Stimulated activated CD4-positive, alpha-beta T cell treated with anti-CD3 and anti-CD28 coated beads, Interleukin-12 subunit alpha, Interleukin-12 subunit beta, amount 100 ng/mL, for 4 hours (primary cell): Measurements from ENCODE around the gene BANP.
"Not testable (repeated sequence)": the region's sequence is repeated elsewhere in the genome, so short reads cannot be mapped to it uniquely, and the experiment has no call there.

Experiments used
- DNase-seq: peaks from one replicate; pipeline ENCODE4 v3.0.0-alpha.2; 2020

The BANP gene, protein sequence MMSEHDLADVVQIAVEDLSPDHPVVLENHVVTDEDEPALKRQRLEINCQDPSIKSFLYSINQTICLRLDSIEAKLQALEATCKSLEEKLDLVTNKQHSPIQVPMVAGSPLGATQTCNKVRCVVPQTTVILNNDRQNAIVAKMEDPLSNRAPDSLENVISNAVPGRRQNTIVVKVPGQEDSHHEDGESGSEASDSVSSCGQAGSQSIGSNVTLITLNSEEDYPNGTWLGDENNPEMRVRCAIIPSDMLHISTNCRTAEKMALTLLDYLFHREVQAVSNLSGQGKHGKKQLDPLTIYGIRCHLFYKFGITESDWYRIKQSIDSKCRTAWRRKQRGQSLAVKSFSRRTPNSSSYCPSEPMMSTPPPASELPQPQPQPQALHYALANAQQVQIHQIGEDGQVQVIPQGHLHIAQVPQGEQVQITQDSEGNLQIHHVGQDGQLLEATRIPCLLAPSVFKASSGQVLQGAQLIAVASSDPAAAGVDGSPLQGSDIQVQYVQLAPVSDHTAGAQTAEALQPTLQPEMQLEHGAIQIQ

DNA sequence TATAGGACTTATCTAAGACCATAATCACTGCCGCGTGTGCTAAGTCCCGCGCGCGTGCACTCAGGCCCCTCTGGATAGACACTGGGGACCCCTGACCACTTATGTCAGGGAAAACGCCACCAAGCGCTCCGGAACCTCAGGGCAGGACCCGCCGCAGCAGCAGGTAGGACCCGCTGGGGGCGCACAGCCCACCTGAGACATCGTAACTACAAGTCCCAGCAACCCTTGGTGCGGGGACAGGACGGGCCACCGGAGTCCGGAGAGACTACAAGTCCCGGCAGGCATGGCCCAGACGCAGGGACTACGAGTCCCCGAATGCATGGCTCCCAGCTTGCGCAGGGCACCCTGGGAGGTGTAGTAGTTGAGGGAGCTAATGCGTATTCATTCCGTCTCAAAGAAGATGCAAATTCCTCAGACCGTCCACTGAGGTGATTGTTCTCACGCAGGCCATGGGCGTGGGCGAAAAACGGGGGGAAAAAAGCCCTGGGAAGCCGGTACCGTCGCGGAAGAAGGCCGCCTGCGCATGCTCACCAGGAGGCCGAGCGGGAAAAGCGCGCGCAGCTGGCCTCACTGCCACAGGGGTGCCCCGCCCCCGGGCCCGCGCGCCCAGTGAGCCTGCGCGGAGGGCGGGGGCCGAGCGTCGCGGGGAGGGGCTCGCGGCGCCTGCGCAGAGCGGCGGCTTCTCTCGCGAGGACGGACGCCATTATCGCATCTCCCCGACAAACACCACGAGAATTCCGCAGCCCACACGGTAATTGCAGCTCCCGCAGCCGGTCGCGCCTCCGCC, at the start of gene BANP:
TSS of gene BANP (plus strand) at position 670 of the 787 bp plus-strand sequence. CDS start 23,682 bp downstream, outside the sequence.
- peak; percentile 92 for DNase-seq

DNA sequence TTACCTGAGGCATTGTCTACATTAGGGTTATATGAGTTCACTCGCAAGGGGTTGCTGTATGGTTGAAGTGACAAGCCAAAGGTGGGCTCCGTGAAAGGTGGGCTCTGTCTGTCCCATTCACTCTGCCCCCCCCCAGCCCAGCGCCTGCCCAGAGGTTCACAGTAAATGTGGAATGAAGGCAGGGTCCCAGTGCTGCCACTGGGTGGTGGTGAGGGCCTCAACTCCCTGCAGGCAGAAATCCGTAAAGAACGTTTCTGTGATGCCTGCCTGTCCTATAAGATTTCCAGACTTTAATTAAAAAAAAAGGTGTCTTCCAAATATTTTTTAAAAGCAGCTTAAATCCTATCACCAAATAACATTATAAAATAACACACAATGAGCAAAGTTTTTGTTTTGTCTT, 46.3 kb upstream of the BANP start:
- not testable (repeated sequence) for DNase-seq

DNA sequence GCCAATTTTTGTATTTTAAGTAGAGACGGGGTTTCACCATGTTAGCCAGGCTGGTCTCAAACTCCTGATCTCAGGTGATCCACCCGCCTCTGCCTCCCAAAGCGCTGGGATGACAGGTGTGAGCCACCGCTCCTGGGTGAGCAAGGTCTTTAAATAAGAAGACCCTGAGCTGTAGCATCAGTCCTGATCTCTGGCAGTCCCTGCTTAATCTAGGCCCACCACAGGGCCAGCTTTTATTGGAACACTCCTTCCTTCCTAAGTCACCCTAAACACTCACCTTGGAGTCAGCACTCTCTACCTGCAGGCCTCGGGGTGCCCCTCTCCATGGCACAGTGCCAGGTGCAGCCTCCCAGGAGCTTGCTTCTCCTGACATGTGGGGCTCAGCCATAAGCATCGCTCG, 45.7 kb upstream of the BANP start:
- not testable (repeated sequence) for DNase-seq

DNA sequence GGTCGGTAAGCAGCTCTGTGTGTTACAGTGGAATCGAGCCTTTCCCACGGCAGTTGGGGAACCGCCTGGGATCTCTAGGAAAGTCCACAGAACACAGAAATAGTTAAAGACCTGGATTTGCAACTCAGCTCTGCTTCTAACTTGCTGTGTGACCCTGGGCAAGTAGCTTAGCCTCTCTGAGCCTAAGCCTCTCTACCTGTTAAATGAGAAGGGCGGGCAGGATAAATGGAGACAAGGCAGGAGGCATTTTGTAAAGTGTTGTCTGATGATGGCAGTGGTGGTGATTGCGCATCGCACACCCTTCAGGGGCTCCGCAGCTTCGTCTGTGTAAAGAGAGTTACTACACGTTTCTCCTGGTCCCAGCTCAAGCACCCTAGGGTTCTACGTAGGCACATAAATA, 43.1 kb upstream of the BANP start:
- not testable (repeated sequence) for DNase-seq

DNA sequence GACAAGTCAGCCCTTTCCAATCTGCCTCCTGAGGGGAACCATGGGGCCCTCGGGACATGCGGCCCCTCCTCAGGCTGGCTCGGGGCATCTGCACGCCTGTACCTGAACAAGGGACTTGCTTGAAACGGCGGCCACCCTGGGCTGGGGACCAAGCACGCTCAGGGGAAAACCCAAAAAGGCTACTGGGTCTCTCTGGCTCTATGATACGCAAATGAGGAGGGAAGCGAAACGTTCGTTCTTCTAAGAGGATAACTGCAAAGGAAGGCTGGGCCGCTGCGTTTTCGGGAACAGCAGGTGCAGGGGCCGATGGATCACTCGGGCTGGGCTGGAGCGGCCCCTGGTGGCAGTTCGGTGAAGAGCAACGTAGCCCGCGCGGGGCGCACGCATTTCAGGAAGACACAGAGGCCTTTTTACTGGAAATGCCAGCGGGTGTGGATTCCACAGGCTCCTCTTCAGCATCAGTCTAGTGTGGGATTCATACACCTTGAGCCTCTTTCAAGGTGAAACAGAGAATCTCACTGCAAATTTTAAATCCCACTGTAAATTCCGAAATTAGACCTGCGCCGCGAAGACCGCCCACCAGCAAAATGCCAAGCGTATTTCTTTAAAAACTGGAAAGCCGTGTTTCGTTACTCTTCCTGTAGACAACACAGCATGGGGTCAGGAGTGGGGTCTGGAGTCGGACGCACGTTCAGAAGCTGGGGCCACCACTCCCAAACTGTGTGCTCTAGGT, 41.9 kb upstream of the BANP start:
- DNase-seq: peak; percentile 88

DNA sequence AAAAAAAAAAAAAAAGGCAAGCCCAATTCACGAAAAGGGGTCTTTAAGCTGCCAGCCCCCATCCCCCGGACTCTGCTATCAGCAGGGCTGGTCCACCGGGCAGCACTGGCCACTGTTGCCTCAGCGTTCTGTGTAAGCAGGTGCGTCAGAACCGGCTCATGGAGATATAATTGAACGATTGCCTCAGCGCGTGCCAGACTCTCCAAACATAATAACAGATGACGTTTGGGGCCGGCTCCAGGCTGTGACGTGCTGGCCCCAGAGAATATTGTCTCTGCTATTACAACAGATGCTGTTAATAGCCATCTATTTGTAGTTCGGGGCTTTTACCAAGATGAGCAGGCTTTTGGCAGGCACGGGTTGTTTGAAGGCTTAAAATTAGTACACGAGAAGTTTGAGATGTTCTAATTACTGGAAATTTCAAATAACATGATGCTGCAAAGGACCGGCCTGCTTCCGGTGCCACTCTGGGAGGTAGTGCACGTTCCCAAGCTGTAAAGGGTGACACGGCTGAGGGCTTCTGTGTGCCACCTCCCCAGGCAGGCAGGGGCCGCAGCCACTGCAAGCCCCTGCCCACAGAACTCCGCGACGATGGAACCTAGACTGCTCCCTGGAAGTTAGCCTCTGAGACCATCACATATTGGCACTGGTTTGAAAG, 40.0 kb upstream of the BANP start:
- DNase-seq: not testable (repeated sequence)

DNA sequence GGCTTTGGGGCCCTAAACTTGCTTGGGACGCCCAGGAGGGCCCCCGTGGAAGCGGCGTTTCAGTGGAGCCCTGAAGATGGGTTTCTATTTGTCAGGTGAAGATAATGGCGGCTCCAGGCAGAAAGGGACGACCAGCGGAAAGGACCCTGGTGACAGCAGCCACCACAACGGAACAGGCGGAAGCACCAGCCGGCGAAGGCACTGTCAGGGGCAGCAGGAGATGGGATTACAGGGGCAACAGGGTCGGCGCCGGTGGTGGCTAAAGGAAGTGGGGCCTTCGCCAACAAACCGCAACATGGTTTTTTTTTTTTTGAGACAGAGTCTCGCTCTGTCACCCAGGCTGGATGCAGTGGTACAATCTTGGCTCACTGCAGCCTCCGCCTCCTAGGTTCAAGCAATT, 38.5 kb upstream of the BANP start:
- not testable (repeated sequence) for DNase-seq

DNA sequence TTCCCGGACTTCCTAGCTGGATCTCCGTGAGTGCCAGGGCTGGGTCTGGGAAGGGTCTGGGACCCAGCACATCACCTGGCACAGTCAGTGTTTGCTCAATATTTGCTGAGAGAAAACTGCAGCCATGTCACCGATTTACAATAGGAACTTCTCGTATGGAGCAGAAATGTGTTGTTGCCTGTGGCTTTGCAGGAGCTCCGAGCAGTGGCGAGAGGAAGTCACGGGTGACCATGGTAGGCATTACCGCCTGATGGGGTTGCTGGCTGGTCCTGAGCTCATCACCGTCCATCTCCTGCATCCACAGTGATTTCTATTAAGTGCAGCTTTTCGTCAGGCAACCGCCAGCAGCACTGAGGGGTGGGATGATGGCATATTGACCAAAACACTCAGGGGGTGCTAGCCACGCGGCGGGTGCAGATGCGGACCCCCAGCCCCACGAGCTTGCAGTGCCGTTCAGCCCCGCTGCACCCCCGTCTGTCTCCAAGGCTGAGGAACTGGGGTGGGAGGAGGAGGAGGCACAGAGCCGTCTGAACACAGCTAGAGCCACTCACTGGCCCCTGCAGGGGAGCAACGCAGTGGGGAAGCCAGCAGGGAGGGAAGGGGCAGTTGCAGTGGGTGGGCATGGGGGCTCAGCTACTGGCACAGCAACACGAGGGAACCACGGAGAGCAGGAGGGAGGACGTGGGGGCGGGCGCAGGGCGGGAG, 37.1 kb upstream of the BANP start:
- not testable (repeated sequence) for DNase-seq

DNA sequence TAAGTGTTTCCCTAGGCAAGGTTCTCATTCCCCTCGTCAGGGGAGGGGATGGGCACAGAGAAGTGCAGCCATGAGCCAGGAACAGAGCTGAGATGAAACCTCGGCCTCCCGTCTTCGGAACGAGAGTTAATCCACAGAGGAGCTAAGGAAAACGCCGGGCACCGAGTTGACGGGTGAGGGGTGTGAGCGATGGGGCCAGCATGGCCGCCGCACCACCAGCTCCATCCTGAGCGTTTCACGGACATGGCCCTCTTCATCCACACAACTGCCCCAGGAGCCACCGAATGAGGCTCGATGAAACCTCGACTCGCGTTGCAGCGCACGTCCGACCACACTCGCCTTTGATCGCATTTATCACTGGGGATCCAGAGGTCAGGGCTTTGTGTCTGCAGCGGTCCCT, 36.4 kb upstream of the BANP start:
- no peak for DNase-seq

DNA sequence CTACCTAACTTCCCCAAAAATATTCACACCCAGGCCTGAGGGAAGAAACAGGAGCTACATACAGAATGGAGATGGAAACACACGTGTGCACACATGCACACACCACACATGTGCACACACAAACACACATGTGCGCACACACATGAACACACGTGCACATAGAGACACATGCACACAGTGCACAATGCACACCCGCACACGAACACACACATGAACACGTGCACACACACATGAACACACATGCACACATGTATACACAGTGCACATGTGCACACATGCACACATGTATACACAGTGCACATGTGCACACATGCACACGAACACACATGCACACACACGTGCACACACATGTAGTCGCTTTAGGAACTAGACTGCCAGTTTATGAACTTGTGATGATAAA, 33.7 kb upstream of the BANP start:
- no peak for DNase-seq

DNA sequence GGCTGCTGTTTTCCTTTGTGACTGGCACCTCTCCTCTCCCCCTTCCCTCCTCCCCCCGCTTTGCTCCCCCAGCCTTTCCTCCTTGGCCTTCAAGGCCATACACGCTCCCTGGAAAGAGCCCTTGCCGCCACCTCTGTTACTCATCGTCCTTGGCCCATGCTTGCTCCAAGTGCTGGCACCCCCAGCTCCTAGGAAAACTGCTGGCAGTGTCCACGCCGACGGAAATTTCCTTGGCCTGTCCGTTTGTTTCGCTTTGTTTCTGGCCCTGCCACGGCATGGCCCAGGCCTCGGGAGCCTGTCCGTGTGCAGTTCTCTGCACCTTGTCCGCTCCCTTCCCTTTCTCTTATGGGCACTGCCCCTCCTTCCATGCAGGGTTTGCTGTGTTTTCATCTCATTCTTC, 32.9 kb upstream of the BANP start:
- DNase-seq: no peak

DNA sequence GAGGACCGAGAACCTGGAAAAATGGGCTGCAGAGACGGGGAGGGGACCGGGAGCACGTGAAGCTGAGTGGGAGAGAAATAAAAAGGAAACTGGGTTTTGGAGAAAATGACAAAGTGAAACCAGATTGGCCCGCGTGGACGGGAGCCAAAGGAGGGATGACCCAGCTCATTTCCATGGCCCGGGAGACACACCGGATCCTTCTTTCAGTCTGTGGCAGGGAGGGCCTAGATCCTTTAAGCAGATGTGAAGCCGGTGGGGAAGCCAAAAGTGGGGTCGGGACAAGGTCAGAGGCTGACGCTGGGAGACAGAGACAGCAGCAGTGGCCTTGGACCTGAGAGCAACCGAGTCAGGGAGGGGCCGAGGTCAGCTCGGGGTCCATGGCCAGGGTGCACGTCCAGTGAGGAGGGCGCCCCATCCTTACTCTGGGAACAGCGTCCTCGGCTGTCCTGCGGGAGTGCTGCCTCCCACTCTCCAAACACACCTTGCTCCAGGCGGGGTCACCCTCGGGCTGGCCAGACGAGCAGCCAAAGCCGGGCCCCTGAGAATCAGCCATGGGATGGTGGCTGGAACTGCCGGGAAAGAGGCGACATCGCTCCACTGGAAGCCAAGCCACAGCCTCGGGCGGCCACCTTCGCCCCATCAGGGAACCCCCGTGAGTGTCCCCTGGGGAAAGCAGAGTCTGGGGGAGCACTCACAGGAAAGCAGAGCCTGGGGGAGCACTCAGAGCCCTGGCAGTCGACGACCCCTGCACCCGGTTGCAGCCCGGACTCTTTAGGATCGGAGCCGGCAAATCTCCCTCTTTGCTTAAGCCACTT, 32.2 kb upstream of the BANP start:
- no peak for DNase-seq

DNA sequence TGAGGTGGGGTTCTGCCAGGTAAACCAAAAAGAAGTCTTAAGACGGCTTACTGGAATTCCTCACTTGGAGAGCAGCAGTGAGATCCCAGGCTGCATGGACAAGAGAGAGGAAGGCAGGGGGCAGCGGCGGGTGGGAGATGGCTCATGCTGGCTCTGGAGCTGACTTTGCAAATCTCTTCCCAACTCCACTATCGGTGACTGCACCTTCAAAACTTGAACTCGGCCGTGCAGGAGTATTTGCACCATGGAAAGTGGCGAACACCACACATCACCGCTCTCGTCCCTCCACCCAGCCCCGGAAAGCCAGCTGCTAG, 31.6 kb upstream of the BANP start:
- DNase-seq: no peak

DNA sequence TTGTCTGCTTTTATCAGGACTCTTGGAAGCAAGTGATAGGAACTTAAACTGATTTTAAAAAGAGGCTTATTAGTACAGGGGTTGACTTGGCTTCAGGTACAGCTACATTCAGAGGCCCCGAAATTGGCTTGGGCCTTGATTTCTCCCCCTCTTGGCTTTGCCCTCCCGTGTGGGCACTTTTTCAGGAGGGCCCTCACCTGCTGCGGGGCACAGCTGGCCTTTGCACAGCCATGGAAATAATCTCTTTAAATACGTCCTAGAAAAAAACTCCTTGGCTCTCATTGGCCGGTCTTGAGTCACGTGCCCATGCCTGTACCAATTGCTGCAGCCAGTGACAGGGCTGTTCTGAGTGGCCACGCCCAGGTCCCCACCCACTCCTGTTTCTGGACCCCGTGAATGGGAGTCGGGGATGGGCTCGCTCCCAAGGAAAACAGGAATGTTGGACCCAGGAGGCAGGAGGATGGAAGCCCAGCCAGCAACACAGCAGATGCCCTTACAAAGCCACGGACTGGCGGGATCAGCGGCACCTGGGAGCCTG, 29.9 kb upstream of the BANP start:
- no peak for DNase-seq

DNA sequence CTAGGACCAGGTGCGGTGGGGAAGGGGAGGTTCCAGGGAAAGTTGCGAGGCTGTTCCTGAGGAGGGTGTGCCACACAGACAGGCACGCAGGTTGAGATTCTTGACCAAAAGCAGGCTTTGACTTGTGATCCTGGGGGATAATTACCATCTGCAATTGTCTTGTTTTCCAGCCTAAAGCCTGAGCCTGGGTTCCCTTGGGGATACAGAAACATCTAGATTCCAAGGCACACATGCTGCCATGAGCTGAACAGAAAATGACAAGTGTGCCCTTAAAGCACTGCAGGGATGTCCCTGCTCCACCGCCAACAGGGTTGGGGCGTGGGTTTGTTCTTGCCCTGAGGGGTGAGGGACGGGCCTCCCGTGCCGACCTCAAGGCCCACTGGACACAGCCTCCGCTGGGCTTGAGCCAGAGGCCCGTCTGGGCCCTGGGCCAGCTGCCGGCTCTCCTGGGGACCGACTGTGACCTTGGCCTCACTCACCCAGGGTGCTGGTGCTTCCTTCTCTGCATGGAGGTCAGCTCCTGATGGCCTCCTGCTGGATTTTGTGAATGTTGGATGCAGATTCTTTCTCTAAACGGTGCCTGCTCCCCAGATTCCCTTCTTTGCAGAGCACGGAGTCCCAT, 28.9 kb upstream of the BANP start:
- DNase-seq: no peak

DNA sequence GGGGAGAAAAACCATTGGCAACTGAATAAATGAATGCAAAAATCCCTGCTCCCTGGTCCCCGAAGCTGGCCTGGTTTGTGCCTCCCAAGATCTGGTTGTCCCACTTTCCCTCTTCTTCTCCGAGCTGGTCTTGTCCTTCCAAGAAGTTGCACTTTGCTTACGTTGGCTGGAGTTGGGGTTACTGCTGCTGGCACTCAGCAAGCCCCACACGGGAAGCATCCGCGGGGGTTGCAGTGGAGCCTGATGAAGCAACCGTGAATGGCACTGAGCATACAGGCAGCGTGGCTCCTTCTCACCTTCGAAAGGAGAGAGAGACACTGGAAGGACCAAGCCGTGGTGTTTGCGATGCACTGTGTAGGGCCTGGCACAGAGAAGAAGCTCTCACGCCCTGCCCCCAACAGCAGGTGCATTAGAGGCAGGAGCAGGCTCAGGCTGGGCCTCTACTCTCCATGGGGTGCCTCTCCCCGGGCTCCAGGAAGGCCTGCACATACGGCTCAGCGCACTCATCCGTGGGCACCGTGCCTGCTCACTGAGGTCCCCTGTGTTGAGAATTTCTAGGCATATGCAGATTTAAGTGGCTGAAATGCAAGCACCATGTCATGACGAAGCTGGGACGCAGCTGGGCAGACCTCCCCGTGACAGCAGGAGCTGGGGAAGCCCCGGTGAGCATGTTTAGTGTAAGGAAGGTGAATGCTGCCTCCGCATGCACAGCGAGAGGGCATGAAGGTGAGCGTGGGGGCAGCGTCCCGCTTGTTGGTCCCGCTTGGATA, 27.0 kb upstream of the BANP start:
- no peak for DNase-seq

DNA sequence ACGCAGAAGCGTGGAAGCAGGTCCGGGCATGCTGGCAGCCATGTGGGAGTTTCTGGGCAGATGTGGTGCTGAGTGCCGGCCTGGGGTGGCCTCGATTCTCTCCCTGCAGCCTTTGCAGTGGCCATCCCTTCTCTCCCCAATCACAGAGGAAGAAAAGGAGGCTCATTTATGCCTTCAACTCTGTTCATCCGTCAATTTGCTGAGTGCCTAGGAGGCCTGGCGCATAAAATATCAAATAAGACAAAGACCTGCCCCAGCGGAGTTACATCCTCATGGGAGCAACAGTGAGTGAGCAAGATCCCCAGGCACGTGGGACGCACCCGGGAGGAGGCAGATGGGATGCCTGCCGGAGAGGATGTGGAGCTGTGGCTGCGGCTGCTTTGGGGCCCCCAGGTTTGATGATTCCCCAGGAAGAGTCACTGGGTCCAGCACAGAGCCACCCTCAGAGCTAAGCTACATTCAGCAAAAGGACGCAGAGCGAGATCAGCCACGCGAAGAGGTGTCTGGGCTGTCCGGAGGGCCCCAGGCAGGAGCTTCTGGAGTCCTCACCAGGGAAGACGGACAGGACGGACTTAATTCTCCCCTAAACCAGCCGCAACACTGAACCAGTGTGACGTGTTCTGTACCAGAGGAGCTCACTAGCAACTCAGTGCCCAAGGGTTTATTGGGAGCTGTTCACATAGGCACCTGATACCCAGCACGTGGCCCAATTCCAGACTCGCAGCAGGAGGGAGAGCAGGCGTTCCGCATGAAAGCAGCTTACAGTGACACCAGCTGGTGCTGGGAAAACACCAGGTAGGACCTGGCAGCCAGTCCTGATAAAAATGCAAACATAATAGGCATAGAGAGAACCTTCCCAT, 26.2 kb upstream of the BANP start:
- no peak for DNase-seq
